ENCODE data around the gene DTYMK.

Gene DTYMK

GRCh38 chr2:241680044-241680443 lies 6.6 kb downstream of the DTYMK start:
- H3K4me3 ChIP-seq (ENCODE audit: control insufficient read depth, low read depth, low read length): no peak overlapping the region
- no peak for TF ChIP-seq CTCF (IDR thresholded peaks at IDR 0.05; ENCODE audit: control insufficient read depth, insufficient read depth, low read depth, low read length, missing control alignments)
- no peak for DNase-seq (ENCODE audit: low read depth)

- H3K4me3 ChIP-seq (ENCODE audit: control insufficient read depth, low read depth, low read length): no peak overlapping the region
- TF ChIP-seq CTCF (IDR thresholded peaks at IDR 0.05; ENCODE audit: control insufficient read depth, insufficient read depth, low read depth, low read length, missing control alignments): no peak
- DNase-seq (ENCODE audit: low read depth): no peak
Measured at GRCh38 chr2:241678784-241679540, 7.7 kb downstream of the DTYMK start.

- TF ChIP-seq CTCF (IDR thresholded peaks at IDR 0.05; ENCODE audit: control insufficient read depth, insufficient read depth, low read depth, low read length, missing control alignments): no peak
- no peak overlapping the region for H3K4me3 ChIP-seq (ENCODE audit: control insufficient read depth, low read depth, low read length)
- DNase-seq (ENCODE audit: low read depth): no peak
Measured at GRCh38 chr2:241678307-241678706, 8.3 kb downstream of the DTYMK start.

- DNase-seq (ENCODE audit: low read depth): no peak
- no peak for TF ChIP-seq CTCF (IDR thresholded peaks at IDR 0.05; ENCODE audit: control insufficient read depth, insufficient read depth, low read depth, low read length, missing control alignments)
- H3K4me3 ChIP-seq (ENCODE audit: control insufficient read depth, low read depth, low read length): no peak overlapping the region
Measured at GRCh38 chr2:241677392-241677791, 9.2 kb downstream of the DTYMK start.

GRCh38 chr2:241676665-241677064 lies 9.9 kb downstream of the DTYMK start:
- no peak for DNase-seq (ENCODE audit: low read depth)
- H3K4me3 ChIP-seq (ENCODE audit: control insufficient read depth, low read depth, low read length): no peak overlapping the region
- TF ChIP-seq CTCF (IDR thresholded peaks at IDR 0.05; ENCODE audit: control insufficient read depth, insufficient read depth, low read depth, low read length, missing control alignments): no peak

- no peak for DNase-seq (ENCODE audit: low read depth)
- H3K4me3 ChIP-seq (ENCODE audit: control insufficient read depth, low read depth, low read length): no peak overlapping the region
- no peak for TF ChIP-seq CTCF (IDR thresholded peaks at IDR 0.05; ENCODE audit: control insufficient read depth, insufficient read depth, low read depth, low read length, missing control alignments)
Measured at GRCh38 chr2:241675885-241676284, 10.7 kb downstream of the DTYMK start.
